ENCODE data around the gene MDM2. TPM values are rescaled to one million over a fixed set of nuclear protein-coding genes. Genes with fewer than 3 reads are reported as not detected.
"Not testable (repeated sequence)": the region's sequence is repeated elsewhere in the genome, so short reads cannot be mapped to it uniquely, and the experiment has no call there.

Gene MDM2
- total RNA-seq, 1 donor from 2014 or later = 85.1 TPM

GRCh38 chr12:68793436-68793835 is 14.5 kb upstream of the MDM2 start:
- Histone ChIP-seq H3K27ac (ENCODE audit: low read depth, low read length) (no peak overlapping the region), H3K9ac (ENCODE audit: low read depth in 1 of 3, low read length in 3 of 3) (no peak overlapping the region), H3K4me3 (ENCODE audit: low read length in 3 of 3) (no peak overlapping the region), H3K4me1 (ENCODE audit: control insufficient read depth in 3 of 3, insufficient read depth in 3 of 3, low read length in 3 of 3) (no peaks in the 10 kb centered on the region), H3K27me3 (ENCODE audit: control insufficient read depth in 3 of 3, insufficient read depth in 3 of 3, low read length in 3 of 3) (no peaks in the 10 kb centered on the region), H3K9me3 (ENCODE audit: control insufficient read depth in 3 of 3, low read length in 3 of 3) (no peaks in the 10 kb centered on the region), H3K36me3 (ENCODE audit: control insufficient read depth in 3 of 3, insufficient read depth in 3 of 3, low read length in 3 of 3) (no peaks in the 10 kb centered on the region)

- Histone ChIP-seq H3K27ac (ENCODE audit: low read depth, low read length) (no peak overlapping the region), H3K9ac (ENCODE audit: low read depth in 1 of 3, low read length in 3 of 3) (no peak overlapping the region), H3K36me3 (ENCODE audit: control insufficient read depth in 3 of 3, insufficient read depth in 3 of 3, low read length in 3 of 3) (no peaks in the 10 kb centered on the region), H3K27me3 (ENCODE audit: control insufficient read depth in 3 of 3, insufficient read depth in 3 of 3, low read length in 3 of 3) (no peaks in the 10 kb centered on the region), H3K9me3 (ENCODE audit: control insufficient read depth in 3 of 3, low read length in 3 of 3) (no peaks in the 10 kb centered on the region), H3K4me3 (ENCODE audit: low read length in 3 of 3) (no peak overlapping the region), H3K4me1 (ENCODE audit: control insufficient read depth in 3 of 3, insufficient read depth in 3 of 3, low read length in 3 of 3) (no peaks in the 10 kb centered on the region)
These were observed 13.9 kb upstream of the MDM2 start for GRCh38 chr12:68793975-68794652.

GRCh38 chr12:68794653-68795251 is 13.2 kb upstream of the MDM2 start:
- Histone ChIP-seq H3K4me1 (ENCODE audit: control insufficient read depth in 3 of 3, insufficient read depth in 3 of 3, low read length in 3 of 3) (no peaks in the 10 kb centered on the region), H3K9me3 (ENCODE audit: control insufficient read depth in 3 of 3, low read length in 3 of 3) (no peaks in the 10 kb centered on the region), H3K36me3 (ENCODE audit: control insufficient read depth in 3 of 3, insufficient read depth in 3 of 3, low read length in 3 of 3) (no peaks in the 10 kb centered on the region), H3K27ac (ENCODE audit: low read depth, low read length) (no peak overlapping the region), H3K4me3 (ENCODE audit: low read length in 3 of 3) (no peak overlapping the region), H3K27me3 (ENCODE audit: control insufficient read depth in 3 of 3, insufficient read depth in 3 of 3, low read length in 3 of 3) (no peaks in the 10 kb centered on the region), H3K9ac (ENCODE audit: low read depth in 1 of 3, low read length in 3 of 3) (no peak overlapping the region)

GRCh38 chr12:68796399-68796798 is 11.6 kb upstream of the MDM2 start:
- Histone ChIP-seq H3K9me3 (ENCODE audit: control insufficient read depth in 3 of 3, low read length in 3 of 3) (no peaks in the 10 kb centered on the region), H3K4me3 (ENCODE audit: low read length in 3 of 3) (no peak overlapping the region), H3K9ac (ENCODE audit: low read depth in 1 of 3, low read length in 3 of 3) (no peak overlapping the region), H3K4me1 (ENCODE audit: control insufficient read depth in 3 of 3, insufficient read depth in 3 of 3, low read length in 3 of 3) (no peaks in the 10 kb centered on the region), H3K36me3 (ENCODE audit: control insufficient read depth in 3 of 3, insufficient read depth in 3 of 3, low read length in 3 of 3) (no peaks in the 10 kb centered on the region), H3K27ac (ENCODE audit: low read depth, low read length) (no peak overlapping the region), H3K27me3 (ENCODE audit: control insufficient read depth in 3 of 3, insufficient read depth in 3 of 3, low read length in 3 of 3) (no peaks in the 10 kb centered on the region)

- H3K36me3 ChIP-seq (ENCODE audit: control insufficient read depth in 3 of 3, insufficient read depth in 3 of 3, low read length in 3 of 3) = no peaks in the 10 kb centered on the region
- no peaks in the 10 kb centered on the region for H3K27me3 ChIP-seq (ENCODE audit: control insufficient read depth in 3 of 3, insufficient read depth in 3 of 3, low read length in 3 of 3)
- H3K27ac ChIP-seq (ENCODE audit: low read depth, low read length) = no peak overlapping the region
These were observed 9.1 kb upstream of the MDM2 start for GRCh38 chr12:68798882-68799234.

GRCh38 chr12:68800294-68800693 is 7.7 kb upstream of the MDM2 start:
- H3K27me3 ChIP-seq (ENCODE audit: control insufficient read depth in 3 of 3, insufficient read depth in 3 of 3, low read length in 3 of 3) = no peaks in the 10 kb centered on the region
- H3K9ac ChIP-seq (ENCODE audit: low read depth in 1 of 3, low read length in 3 of 3) = no peak overlapping the region
- no peaks in the 10 kb centered on the region for H3K9me3 ChIP-seq (ENCODE audit: control insufficient read depth in 3 of 3, low read length in 3 of 3)
- no peaks in the 10 kb centered on the region for H3K36me3 ChIP-seq (ENCODE audit: control insufficient read depth in 3 of 3, insufficient read depth in 3 of 3, low read length in 3 of 3)
- no peak overlapping the region for H3K4me3 ChIP-seq (ENCODE audit: low read length in 3 of 3)
- no peak overlapping the region for H3K27ac ChIP-seq (ENCODE audit: low read depth, low read length)
- H3K4me1 ChIP-seq (ENCODE audit: control insufficient read depth in 3 of 3, insufficient read depth in 3 of 3, low read length in 3 of 3) = no peaks in the 10 kb centered on the region

More at GRCh38 chr12:68798882-68799234, 9.1 kb upstream of the MDM2 start:
- no peak overlapping the region for H3K4me3 ChIP-seq (ENCODE audit: low read length in 3 of 3)
- no peak overlapping the region for H3K9ac ChIP-seq (ENCODE audit: low read depth in 1 of 3, low read length in 3 of 3)
- H3K4me1 ChIP-seq (ENCODE audit: control insufficient read depth in 3 of 3, insufficient read depth in 3 of 3, low read length in 3 of 3) = no peaks in the 10 kb centered on the region
- H3K9me3 ChIP-seq (ENCODE audit: control insufficient read depth in 3 of 3, low read length in 3 of 3) = no peaks in the 10 kb centered on the region

GRCh38 chr12:68801124-68801523 is 6.9 kb upstream of the MDM2 start:
- not testable (repeated sequence) for H3K9ac ChIP-seq (ENCODE audit: low read depth in 1 of 3, low read length in 3 of 3); H3K36me3 ChIP-seq (ENCODE audit: control insufficient read depth in 3 of 3, insufficient read depth in 3 of 3, low read length in 3 of 3); H3K9me3 ChIP-seq (ENCODE audit: control insufficient read depth in 3 of 3, low read length in 3 of 3); H3K4me3 ChIP-seq (ENCODE audit: low read length in 3 of 3); H3K4me1 ChIP-seq (ENCODE audit: control insufficient read depth in 3 of 3, insufficient read depth in 3 of 3, low read length in 3 of 3); H3K27ac ChIP-seq (ENCODE audit: low read depth, low read length); H3K27me3 ChIP-seq (ENCODE audit: control insufficient read depth in 3 of 3, insufficient read depth in 3 of 3, low read length in 3 of 3)

GRCh38 chr12:68802372-68802745 is 5.6 kb upstream of the MDM2 start:
- H3K27me3 ChIP-seq (ENCODE audit: control insufficient read depth in 3 of 3, insufficient read depth in 3 of 3, low read length in 3 of 3); H3K4me3 ChIP-seq (ENCODE audit: low read length in 3 of 3); H3K9ac ChIP-seq (ENCODE audit: low read depth in 1 of 3, low read length in 3 of 3); H3K9me3 ChIP-seq (ENCODE audit: control insufficient read depth in 3 of 3, low read length in 3 of 3); H3K27ac ChIP-seq (ENCODE audit: low read depth, low read length); H3K36me3 ChIP-seq (ENCODE audit: control insufficient read depth in 3 of 3, insufficient read depth in 3 of 3, low read length in 3 of 3); H3K4me1 ChIP-seq (ENCODE audit: control insufficient read depth in 3 of 3, insufficient read depth in 3 of 3, low read length in 3 of 3): not testable (repeated sequence)

GRCh38 chr12:68802911-68803651 is 4.9 kb upstream of the MDM2 start:
- H3K4me1 ChIP-seq (ENCODE audit: control insufficient read depth in 3 of 3, insufficient read depth in 3 of 3, low read length in 3 of 3); H3K27ac ChIP-seq (ENCODE audit: low read depth, low read length); H3K4me3 ChIP-seq (ENCODE audit: low read length in 3 of 3); H3K9me3 ChIP-seq (ENCODE audit: control insufficient read depth in 3 of 3, low read length in 3 of 3); H3K36me3 ChIP-seq (ENCODE audit: control insufficient read depth in 3 of 3, insufficient read depth in 3 of 3, low read length in 3 of 3); H3K27me3 ChIP-seq (ENCODE audit: control insufficient read depth in 3 of 3, insufficient read depth in 3 of 3, low read length in 3 of 3); H3K9ac ChIP-seq (ENCODE audit: low read depth in 1 of 3, low read length in 3 of 3): not testable (repeated sequence)

- Histone ChIP-seq H3K9ac (ENCODE audit: low read depth in 1 of 3, low read length in 3 of 3) (no peak overlapping the region), H3K27ac (ENCODE audit: low read depth, low read length) (no peak overlapping the region), H3K4me1 (ENCODE audit: control insufficient read depth in 3 of 3, insufficient read depth in 3 of 3, low read length in 3 of 3) (peaks cover 3 to 7% (median 6%) of the 10 kb centered on the region in 3 donors), H3K36me3 (ENCODE audit: control insufficient read depth in 3 of 3, insufficient read depth in 3 of 3, low read length in 3 of 3) (no peaks in the 10 kb centered on the region), H3K9me3 (ENCODE audit: control insufficient read depth in 3 of 3, low read length in 3 of 3) (no peaks in the 10 kb centered on the region), H3K27me3 (ENCODE audit: control insufficient read depth in 3 of 3, insufficient read depth in 3 of 3, low read length in 3 of 3) (no peaks in the 10 kb centered on the region), H3K4me3 (ENCODE audit: low read length in 3 of 3) (no peak overlapping the region)
These were observed 3.9 kb upstream of the MDM2 start for GRCh38 chr12:68803948-68804656.

Measured in skeletal muscle tissue (tissue), 4 donors.